LoVo (cell line): ENCODE results near the gene ABHD1.
"Not testable (repeated sequence)": the region's sequence is repeated elsewhere in the genome, so short reads cannot be mapped to it uniquely, and the experiment has no call there.

ENCODE experiments used
- DNase-seq: peaks from one replicate; pipeline ENCODE4 v3.0.0-alpha.2; 2016; ENCODE audit warnings: low spot score

ABHD1 gene

DNA sequence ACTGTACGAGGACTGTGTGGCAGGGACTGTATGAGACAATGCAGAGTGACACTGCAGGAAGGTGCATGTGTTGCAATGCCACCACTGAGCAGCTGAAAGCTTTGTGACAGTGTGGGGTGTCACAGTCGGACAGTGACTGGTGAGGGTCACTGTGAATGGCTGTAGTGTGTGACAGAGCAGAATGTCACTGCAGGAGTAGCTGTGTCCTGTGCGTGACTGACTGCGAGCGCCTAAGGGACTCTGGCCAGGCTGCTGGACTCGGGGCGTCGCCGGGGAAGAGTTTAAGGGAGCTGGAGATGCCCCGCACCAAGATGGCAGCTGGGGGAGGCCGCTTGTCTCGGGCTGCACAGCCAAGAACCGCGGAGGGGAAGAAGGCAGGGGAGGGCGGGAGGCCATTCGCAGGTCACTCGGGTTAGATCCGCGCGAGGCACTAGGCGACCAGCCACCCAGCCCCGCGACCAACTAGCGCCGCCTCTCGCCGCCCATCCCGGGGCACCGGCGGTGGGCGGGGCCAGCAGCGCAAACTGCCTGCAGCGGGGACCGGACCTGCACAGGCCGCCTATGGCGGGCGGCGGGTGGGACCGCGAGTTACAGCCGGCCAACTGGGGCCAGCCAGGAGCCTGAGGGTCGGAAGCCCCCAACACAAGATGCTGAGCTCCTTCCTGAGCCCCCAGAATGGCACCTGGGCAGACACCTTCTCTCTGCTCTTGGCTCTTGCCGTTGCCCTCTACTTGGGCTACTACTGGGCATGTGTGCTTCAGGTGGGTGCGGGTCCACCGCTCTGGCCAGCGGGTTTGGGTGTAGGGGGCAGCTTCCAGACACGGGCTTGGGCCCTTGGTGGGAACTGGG, at the start of gene ABHD1:
Gene ABHD1, plus strand, starts transcription at position 514 of the 849 bp plus-strand sequence. Its CDS starts 134 bp downstream, at position 648.
- DNase-seq: peak; percentile 63

DNA sequence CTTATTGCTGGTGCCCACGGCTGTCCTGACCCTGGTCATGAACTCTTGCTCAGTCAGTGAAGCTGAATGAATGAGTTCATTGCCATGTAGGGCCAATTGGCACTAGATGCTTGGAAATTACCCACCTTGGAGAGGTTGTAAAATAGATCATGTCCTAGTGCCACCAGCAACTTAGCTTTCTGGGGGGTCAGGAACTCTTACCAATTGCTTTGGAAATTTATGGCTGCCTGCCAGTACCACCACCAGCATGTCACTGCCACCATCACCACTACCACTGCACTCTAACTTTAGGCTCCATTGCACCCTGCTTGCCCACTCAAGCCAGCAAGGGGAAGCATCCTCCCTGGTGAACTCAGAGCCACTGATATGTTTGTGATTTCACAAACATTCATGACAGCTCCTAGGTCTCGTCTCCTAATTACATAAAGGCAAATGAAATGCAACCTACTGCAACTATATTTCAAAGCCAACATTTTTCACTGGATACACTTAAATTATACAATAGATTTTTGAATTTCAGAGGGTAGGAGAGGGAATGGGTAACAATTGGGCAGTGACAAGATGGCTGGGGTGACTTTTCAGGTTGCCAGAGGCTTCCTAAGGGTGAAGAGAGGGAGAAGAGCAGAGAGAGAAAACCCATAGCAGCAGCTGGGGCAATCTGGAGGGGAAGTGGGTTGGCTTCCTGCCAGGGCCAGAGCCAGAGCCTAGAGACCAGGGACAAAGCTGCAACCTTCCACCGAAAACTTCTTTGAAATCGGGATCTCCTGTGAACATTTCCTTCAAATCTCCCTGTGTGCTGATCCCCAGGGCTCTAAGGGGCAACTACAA, 48.7 kb upstream of the ABHD1 start:
- DNase-seq: no peak

DNA sequence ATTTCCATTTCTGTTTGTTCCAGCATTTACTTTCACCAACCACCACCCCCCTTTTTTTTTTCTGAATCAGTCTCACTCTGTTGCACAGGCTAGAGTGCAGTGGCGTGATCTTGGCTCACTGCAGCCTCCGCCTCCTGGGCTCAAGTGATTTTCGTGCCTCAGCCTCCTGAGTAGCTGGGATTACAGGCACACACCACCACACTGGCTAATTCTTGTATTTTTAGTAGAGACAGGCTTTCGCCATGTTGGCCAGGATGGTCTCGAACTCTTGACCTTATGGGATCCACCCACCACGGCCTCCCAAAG, 48.1 kb upstream of the ABHD1 start:
- not testable (repeated sequence) for DNase-seq

DNA sequence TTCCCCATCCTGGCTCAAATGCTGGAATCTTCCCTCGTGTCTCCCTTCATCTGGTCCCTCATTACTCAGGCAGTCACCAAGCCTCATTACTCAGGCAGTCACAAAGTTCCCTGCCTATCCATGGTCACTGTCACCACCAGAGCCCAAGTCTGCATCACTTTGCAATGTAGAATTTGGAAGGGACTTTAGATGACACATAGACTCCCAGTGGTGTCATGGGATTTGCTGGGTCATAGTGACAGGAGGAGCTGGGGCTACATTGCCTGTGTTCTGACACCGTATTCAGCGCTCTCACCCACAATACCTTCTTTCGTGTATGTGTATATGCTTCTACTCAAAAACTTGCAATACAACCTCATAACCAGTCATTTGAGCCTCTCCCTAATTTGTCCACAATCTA, 47.3 kb upstream of the ABHD1 start:
- DNase-seq: no peak

DNA sequence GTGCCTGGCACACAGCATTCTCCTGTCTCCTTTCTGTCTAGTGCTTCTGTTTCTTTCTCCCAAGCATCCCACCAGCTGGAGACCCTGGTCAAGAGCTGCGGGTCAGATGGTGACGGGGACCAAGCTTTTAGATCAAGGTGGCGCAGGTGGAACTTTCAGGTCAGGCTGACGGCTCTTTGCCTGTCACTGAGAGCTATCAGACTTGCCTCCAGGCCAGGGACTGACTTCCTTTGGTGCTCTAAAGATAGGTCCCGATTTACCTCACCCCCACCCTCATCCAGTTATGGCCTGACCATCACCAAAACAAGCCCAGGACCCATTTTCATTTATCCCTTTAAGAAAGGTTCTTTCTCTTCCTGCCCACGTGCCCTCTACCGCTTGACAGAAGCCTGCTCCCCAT, 46.4 kb upstream of the ABHD1 start:
- DNase-seq: no peak

DNA sequence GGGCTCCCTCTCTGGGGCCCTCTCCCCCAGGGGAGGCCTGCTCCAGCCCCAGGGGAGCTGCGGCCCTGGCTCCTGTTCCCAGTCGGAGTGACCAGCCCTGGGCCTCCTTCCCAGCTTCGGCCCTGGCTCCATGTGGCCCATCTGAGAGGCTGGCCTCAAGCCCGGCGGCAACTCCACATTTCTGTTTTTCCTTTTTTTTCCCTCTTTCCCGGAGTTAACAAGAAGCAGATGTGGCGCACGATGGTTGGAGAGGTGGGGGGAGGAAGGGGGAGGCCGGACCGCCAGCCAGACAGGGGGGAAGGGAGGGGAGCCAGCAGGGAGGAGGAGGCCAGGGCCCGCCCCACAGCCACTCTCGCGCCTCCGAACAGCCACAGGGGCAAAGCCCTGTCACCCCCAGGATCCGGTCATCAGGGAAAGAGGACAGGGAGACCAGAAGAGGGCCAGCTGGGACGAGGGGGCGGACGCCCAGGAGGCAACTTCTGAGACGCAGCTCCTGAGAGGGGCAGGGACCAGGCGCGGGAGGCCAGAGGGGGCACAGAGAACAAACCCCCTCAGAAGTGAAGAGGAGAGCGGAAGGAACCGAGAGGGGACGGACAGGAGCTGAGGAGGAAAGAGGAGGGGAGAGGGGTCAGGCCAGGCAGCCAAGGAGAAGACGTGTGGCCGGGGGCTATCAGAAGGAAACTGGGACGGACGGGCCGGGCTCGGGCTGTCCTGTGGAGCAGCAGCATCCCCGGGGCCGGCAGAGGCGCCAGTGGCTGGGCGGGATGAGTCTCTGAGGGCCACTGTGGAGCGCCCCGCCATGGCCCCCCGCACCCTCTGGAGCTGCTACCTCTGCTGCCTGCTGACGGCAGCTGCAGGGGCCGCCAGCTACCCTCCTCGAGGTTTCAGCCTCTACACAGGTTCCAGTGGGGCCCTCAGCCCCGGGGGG, 45.1 kb upstream of the ABHD1 start, which contains the start of gene EMILIN1:
Gene EMILIN1, plus strand, starts transcription at position 349 of the 928 bp plus-strand sequence. Its CDS starts 451 bp downstream, at position 800.
- DNase-seq: no peak

DNA sequence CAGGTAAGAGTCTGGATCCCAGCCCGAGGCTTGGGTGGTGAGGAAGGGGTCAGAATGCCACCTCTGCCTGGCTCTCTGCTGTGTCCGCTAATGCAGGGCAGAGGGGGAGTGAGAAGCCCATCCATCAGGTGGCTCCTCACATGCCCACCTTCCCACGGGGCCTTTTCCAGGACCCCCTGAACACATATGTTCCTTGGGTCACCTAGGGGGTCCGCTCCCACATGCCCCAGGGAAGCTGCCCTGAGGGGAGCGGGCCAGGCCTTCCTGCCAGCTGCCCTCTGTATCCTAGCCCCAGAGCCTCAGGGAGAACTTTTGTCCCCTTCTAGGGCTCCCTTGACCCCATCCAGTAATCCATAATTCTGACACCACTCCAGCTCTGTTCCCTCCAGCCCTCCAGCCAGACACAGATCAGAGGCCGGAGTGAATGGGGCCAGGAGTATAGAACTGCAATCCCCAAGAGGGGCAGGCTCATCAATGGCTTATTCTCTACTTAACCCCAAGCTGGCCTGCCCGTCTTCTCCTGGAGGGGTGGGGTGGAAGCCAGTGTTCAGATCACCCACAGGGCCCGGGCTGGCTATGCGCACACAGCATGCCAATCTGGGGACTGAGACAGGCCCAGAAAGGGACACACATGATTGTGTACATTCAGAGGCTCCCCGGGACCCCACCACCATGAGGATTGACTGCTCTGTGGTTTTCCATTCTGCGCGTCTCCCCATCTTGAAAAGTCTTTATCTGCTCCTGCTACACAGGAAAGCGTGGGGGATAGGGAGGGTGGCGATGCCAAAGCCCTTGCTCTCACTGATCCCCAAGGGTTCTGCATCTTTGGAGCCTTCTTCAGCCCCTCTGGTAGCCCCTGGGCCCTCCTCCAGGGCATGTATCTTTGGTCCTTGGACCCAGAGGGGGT, 44.1 kb upstream of the ABHD1 start:
- DNase-seq: no peak

DNA sequence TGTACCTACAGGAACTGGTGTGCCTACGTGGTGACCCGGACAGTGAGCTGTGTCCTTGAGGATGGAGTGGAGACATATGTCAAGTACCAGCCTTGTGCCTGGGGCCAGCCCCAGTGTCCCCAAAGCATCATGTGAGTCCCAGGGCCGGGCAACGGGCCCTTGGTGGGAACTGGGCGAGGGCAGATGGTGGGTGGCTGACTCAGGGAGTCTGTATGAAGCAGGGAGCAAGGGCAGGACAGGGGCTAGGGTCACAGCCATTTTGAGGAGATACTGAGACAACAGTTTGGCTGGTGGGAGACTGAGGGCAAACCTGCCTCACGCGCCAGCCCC, 43.5 kb upstream of the ABHD1 start:
- no peak for DNase-seq

DNA sequence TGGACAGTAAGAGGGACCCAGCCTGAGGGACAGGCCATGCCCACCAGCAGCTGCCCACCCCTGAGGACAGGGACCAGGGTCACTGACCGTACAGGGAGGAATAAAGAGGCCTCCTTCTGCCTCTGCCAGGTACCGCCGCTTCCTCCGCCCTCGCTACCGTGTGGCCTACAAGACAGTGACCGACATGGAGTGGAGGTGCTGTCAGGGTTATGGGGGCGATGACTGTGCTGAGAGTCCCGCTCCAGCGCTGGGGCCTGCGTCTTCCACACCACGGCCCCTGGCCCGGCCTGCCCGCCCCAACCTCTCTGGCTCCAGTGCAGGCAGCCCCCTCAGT, 43.0 kb upstream of the ABHD1 start:
- no peak for DNase-seq

DNA sequence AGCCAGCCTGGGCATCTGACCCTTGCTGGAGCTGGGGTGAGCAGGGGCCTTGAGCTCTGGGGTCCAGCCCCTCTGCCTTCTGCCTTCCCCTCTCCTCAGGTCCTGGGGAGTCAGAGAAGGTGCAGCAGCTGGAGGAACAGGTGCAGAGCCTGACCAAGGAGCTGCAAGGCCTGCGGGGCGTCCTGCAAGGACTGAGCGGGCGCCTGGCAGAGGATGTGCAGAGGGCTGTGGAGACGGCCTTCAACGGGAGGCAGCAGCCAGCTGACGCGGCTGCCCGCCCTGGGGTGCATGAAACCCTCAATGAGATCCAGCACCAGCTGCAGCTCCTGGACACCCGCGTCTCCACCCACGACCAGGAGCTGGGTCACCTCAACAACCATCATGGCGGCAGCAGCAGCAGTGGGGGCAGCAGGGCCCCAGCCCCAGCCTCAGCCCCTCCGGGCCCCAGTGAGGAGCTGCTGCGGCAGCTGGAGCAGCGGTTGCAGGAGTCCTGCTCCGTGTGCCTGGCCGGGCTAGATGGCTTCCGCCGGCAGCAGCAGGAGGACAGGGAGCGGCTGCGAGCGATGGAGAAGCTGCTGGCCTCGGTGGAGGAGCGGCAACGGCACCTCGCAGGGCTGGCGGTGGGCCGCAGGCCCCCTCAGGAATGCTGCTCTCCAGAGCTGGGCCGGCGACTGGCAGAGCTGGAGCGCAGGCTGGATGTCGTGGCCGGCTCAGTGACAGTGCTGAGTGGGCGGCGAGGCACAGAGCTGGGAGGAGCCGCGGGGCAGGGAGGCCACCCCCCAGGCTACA, 41.4 kb upstream of the ABHD1 start:
- no peak for DNase-seq

DNA sequence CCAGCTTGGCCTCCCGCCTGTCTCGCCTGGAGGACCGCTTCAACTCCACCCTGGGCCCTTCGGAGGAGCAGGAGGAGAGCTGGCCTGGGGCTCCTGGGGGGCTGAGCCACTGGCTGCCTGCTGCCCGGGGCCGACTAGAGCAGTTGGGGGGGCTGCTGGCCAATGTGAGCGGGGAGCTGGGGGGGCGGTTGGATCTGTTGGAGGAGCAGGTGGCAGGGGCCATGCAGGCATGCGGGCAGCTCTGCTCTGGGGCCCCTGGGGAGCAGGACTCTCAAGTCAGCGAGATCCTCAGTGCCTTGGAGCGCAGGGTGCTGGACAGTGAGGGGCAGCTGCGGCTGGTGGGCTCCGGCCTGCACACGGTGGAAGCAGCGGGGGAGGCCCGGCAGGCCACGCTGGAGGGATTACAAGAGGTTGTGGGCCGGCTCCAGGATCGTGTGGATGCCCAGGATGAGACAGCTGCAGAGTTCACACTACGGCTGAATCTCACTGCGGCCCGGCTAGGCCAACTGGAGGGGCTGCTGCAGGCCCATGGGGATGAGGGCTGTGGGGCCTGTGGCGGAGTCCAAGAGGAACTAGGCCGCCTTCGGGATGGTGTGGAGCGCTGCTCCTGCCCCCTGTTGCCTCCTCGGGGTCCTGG, 40.7 kb upstream of the ABHD1 start:
- no peak for DNase-seq

DNA sequence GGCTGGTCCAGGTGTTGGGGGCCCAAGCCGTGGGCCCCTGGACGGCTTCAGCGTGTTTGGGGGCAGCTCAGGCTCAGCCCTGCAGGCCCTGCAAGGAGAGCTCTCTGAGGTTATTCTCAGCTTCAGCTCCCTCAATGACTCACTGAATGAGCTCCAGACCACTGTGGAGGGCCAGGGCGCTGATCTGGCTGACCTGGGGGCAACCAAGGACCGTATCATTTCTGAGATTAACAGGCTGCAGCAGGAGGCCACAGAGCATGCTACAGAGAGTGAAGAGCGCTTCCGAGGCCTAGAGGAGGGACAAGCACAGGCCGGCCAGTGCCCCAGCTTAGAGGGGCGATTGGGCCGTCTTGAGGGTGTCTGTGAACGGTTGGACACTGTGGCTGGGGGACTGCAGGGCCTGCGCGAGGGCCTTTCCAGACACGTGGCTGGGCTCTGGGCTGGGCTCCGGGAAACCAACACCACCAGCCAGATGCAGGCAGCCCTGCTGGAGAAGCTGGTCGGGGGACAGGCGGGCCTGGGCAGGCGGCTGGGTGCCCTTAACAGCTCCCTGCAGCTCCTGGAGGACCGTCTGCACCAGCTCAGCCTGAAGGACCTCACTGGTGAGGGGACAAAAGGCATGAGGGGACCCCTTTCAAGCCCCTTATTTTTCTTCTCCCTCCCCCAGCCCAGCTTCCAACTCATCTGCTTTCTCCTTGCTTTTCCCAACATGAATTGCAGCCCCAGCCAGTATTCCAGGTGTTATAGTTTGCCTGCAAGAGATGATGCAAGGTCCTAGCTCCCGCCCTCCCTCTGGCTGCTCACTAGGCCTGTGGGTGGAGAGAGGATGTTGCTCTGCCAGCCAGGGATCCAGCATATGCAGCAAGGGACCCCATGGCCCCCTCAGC, 40.0 kb upstream of the ABHD1 start:
- no peak for DNase-seq

DNA sequence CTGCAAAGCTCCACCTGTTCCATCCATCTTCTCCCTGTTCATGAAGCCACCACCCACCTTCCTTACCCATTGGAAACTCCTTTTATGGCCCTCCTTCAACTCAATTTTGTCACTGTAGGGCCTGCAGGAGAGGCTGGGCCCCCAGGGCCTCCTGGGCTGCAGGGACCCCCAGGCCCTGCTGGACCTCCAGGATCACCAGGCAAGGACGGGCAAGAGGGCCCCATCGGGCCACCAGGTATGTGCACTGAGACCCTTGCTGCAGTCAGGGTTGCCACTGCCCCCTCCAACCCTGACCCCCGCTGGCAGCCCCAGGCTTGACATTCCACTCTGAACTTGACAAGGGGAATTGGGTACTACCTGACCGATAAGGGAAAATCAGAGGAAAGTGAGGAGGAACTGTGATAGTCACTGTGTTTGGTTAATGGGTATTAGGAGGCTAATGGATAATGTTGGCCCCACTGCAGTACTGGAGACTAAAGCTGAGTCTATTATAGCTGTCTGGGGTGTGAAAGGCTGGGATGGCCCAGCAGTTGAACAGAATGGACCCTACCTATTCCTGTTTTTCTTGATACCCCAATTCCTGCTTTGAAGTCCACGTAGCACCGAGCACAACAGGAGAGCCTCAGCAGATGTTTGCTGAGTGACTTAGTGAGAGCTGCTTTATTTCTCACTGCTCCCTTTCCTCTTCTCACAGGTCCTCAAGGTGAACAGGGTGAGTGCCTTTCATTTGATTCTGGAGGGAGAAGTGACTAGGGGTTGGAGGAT, 39.1 kb upstream of the ABHD1 start:
- DNase-seq: no peak

DNA sequence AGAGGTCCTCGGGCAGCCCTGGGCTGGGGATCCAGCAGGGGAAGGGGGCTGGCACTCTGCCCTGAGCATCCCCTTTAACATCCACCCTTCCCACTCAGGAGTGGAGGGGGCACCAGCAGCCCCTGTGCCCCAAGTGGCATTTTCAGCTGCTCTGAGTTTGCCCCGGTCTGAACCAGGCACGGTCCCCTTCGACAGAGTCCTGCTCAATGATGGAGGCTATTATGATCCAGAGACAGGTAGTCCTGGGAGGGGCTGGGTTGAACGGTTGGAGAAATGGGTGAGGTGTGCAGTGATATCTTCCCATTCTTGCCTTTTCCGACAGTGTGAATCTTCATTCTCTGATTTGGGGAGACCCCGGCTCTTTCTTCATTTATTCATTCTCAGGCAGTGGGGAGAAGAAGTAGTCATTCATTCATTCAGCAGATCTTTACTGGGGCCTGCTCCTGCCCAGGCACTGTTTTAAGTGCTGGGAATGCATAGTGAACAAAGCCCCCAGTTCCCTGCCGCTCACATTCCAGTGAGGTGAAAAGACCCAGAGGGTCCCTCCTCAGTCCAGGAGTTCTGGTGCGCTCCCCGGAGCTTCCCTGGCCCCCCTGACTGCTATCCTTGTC, 38.4 kb upstream of the ABHD1 start:
- DNase-seq: no peak

DNA sequence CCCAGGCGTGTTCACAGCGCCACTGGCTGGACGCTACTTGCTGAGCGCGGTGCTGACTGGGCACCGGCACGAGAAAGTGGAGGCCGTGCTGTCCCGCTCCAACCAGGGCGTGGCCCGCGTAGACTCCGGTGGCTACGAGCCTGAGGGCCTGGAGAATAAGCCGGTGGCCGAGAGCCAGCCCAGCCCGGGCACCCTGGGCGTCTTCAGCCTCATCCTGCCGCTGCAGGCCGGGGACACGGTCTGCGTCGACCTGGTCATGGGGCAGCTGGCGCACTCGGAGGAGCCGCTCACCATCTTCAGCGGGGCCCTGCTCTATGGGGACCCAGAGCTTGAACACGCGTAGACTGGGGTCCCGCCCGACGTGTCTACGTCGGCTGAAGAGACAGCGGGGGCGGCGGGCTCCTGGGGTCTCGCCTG, 37.9 kb upstream of the ABHD1 start:
- DNase-seq: peak; percentile 60

DNA sequence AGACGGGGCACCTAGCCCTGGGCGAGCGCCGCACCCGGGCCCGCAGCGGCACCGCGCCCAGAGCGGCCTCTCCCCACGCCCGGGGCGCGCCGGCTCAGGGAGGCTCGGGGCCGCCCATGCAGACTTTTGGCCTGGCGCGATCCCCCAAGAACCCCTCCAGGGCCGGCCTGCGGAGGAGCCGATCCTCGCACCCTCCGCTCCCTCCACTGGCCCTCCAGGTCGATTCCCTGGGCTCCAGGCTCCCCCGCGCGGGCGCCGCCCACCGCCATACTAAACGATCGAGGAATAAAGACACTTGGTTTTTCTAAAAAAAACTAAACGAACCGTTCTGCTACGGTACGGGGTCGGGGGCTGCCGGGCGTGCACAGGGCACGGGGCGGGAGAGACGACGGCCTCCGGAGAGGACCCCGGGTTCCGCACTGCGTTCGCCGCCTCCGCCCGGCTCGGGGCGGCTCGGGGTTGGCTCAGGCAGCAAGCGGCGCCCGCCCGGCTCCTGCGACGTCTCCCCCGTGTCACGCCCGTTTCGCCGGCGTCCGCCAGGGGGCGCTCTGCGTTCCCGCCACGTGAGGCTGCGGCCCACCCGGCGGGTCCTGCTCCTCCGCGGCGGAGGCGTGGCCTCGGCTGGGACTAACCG, 37.4 kb upstream of the ABHD1 start:
- DNase-seq: peak; percentile 97
